ENCODE results near the gene IQCM.

DNA sequence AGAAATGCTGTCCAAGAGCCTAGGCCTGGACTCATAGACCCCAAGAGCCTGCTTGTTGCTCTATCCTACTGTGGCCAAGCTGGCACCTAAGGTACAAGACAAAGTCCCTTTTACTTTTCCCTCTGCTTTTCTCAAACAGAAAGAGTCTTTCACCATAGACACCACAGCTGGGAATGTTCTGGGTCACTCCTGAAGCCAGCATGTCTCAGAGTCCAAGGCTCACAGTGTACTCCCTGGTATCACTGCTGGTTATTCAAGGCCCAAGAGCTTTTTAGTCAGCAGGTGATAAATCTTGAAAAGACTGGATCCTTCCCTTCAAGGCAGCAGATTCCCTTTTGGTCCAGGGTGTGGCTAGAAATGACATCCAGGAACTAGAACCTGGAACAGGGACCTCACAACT lies 328.8 kb downstream of the IQCM start:
- TF ChIP-seq GATA3 (IDR thresholded peaks at IDR 0.05; ENCODE audit: low read depth, low read length) (no peak), GATA2 (IDR thresholded peaks at IDR 0.05; ENCODE audit: low read depth, low read length) (no peak)
